Mucosa of rectum (tissue), 2 donors: ENCODE measurements around the gene DCAF15.

Experiments
- H3K27ac ChIP-seq, 2 donors: one replicate each; pipeline ENCODE4 v1.7.0; 2013; ENCODE audit warnings: inconsistent platforms in 2 of 2, low read depth in 2 of 2, low read length in 2 of 2
- H3K27me3 ChIP-seq, 2 donors: one replicate each; pipeline ENCODE4 v1.7.0; 2013; ENCODE audit warnings: low read length in 2 of 2; ENCODE audit not compliant: control insufficient read depth in 2 of 2, insufficient read depth in 2 of 2
- H3K36me3 ChIP-seq, 2 donors: one replicate each; pipeline ENCODE4 v1.7.0; 2013; ENCODE audit warnings: low read length in 2 of 2; ENCODE audit not compliant: control insufficient read depth in 2 of 2, insufficient read depth in 2 of 2
- H3K4me1 ChIP-seq, 2 donors: one replicate each; pipeline ENCODE4 v1.7.0; 2013; ENCODE audit warnings: low read length in 2 of 2, mild to moderate bottlenecking in 1 of 2; ENCODE audit not compliant: control insufficient read depth in 2 of 2, insufficient read depth in 2 of 2
- H3K4me3 ChIP-seq, 2 donors: one replicate each; pipeline ENCODE4 v1.7.0; 2013; ENCODE audit warnings: low read length in 2 of 2
- H3K9ac ChIP-seq, 2 donors: one replicate each; pipeline ENCODE4 v1.7.0; 2013; ENCODE audit warnings: low read length in 2 of 2, low read depth in 1 of 2, mild to moderate bottlenecking in 1 of 2
- H3K9me3 ChIP-seq, 2 donors: one replicate each; pipeline ENCODE4 v1.7.0; 2013; ENCODE audit warnings: low read length in 2 of 2; ENCODE audit not compliant: control insufficient read depth in 2 of 2
- donor health status: healthy.
- donor health status: Normal muscosa, but diverticular disease.

Gene DCAF15

DNA sequence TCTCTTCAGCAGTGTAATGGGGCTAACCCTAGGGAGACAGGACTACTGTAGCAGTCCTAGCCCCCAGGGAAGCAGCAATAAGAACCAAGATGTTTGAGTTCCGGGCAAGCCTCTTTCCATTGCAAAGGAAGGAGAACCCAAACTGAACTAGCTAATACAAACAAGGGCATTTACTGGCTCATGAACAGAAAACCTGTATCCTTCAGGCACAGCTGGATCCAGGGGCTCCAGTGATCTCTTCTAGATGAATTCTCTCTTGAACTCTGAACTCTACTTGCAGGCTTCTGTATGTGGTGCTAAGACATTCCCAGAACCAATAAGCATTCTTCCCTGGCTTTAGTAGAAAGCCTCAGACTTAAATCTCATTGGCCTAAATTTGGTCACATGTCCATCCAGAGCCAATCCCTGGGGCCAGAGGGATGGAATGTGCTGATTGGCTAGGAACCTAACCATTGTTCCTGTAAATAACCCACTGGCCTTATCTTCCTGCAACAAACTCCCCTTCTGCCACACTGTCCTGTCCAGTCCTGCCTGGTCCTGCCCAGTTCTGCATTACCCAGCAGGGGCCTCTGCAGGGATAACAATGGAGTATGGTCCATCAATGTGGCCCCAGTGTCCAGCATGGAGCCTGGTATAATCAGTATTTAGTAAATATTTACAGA, 10.2 kb upstream of the DCAF15 start:
- H3K27me3 ChIP-seq = no peaks in the 10 kb centered on the region
- H3K9me3 ChIP-seq = no peaks in the 10 kb centered on the region
- H3K27ac ChIP-seq = no peak overlapping the region
- H3K4me3 ChIP-seq = no peak overlapping the region
- no peaks in the 10 kb centered on the region for H3K36me3 ChIP-seq
- no peaks in the 10 kb centered on the region for H3K4me1 ChIP-seq
- no peak overlapping the region for H3K9ac ChIP-seq

DNA sequence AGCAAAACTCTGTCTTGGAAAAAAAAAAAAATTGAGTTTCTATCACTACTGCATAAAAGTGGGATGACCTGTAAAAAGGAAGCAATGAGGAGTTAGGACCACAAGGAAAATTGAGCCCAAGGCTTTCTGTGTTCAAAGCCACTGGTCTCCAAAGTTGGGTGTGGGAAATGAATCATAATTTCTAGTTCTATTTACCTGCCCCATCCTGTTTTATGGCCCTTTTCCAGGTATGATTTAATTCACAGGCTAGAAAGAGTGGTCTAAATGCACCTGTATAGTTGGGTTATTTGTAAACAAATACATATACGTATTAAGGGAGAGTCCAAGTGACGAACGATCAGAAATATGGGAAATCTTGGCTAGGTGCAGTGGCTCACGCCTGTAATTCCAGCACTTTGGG, 5.9 kb upstream of the DCAF15 start:
- no peaks in the 10 kb centered on the region for H3K27me3 ChIP-seq
- H3K27ac ChIP-seq = no peak overlapping the region
- no peak overlapping the region for H3K9ac ChIP-seq
- no peaks in the 10 kb centered on the region for H3K9me3 ChIP-seq
- no peaks in the 10 kb centered on the region for H3K4me1 ChIP-seq
- H3K4me3 ChIP-seq = no peak overlapping the region
- H3K36me3 ChIP-seq = no peaks in the 10 kb centered on the region

DNA sequence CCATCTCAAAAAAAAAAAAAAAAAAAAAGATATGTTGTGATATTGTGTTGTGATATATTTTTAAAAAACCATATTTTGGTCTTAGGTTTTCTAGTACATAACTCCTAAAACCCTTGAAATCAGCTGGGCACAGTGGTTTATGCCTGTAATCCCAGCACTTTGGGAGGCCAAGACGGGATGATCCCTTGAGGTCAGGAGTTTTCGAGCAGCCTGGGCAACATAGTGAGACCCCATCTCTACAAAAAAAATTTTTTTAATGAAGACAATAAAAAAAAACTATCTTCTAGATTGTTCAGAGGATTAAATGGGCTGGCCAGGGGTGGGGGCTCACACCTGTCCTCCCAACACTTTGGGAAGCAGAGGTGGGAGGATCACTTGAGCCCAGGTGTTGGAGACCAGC, 1.3 kb upstream of the DCAF15 start:
- Histone ChIP-seq H3K27me3 (no peaks in the 10 kb centered on the region), H3K4me1 (peaks cover 11% of the 10 kb centered on the region in 2 donors), H3K36me3 (peaks cover 12 to 13% of the 10 kb centered on the region in 2 donors), H3K27ac (no peak overlapping the region), H3K4me3 (no peak overlapping the region), H3K9ac (no peak overlapping the region), H3K9me3 (no peaks in the 10 kb centered on the region)

DNA sequence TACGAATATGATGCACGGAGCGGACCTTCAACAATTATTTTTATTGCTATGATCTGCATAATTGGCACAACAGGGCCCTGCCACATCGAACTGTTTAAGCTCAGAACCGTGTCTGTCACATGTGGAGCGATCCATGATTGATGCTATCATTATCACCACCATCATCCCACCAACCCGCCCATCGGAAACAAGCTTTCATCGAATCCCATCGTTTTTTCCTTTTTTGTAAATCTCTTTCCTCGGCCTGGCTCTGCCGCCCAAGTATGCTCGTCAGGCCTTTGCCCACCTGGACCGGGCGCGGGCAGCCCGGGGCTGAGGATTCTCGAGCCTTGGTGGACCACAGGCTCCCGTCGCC, 533 bp upstream of the DCAF15 start:
- no peak overlapping the region for H3K9ac ChIP-seq
- H3K4me3 ChIP-seq = peak overlapping the region; percentile 25 to 71

DNA sequence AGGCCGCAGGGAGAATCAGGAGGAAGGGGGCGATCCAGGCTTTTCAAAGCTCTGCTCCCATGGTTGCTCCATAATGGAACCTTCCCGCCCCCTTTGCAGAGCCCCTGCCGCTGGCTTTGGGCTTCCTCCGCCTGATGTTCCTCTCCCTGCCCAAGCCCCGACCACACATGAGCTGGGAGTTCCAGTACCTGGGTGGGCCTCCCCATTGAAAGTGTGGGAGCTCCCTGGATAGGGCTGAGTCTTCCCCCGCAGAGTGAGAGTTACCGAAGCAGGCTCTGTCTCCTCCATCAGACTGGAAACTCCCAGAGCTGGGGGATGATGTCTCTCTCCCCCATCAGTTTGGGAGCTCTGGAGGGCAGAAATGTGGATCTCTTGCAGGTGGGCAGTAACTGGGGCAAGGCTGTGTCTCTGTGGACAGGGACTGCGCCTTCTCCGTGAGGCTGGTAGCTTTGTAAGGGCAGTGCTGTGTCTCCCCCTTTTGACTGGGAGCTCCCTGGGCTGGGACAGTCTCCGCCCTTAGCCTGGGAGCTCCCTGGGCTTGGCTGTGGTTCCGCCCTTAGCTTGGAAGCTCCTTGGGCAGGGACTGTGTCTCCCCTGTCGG, 722 bp downstream of the DCAF15 start:
- Histone ChIP-seq H3K9me3 (no peaks in the 10 kb centered on the region), H3K9ac (peak overlapping the region; percentile 80 to 90), H3K36me3 (peaks cover 19 to 31% of the 10 kb centered on the region in 2 donors), H3K27me3 (no peaks in the 10 kb centered on the region), H3K4me1 (peaks cover 11% of the 10 kb centered on the region in 2 donors), H3K4me3 (peak overlapping the region; percentile 84 to 88), H3K27ac (peak overlapping the region; percentile 74 to 76)

More for the DNA sequence above, 533 bp upstream of the DCAF15 start:
- Histone ChIP-seq H3K27ac (no peak overlapping the region), H3K4me1 (peaks cover 11% of the 10 kb centered on the region in 2 donors), H3K27me3 (no peaks in the 10 kb centered on the region), H3K9me3 (no peaks in the 10 kb centered on the region), H3K36me3 (peaks cover 19% of the 10 kb centered on the region in 2 donors)

DNA sequence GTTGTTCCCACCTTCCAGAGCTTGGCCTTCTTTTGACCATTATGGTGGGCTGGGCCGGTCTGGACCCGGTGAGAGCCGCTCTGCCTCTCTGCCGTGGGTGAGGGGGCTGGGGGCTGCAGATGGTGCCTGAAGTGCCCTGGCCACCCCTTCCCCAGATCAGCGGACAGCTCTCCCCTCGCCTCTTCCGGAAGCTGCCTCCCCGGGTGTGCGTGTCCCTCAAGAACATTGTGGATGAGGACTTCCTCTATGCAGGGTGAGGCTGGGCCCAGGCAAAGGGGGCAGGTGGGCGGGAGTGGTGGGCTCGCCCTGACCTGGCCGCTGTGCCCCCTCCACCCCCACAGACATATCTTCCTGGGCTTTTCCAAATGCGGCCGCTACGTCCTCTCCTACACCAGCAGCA, 1.9 kb downstream of the DCAF15 start:
- no peak overlapping the region for H3K27ac ChIP-seq
- H3K9me3 ChIP-seq = no peaks in the 10 kb centered on the region
- no peak overlapping the region for H3K9ac ChIP-seq
- no peak overlapping the region for H3K4me3 ChIP-seq
- H3K4me1 ChIP-seq = peaks cover 11% of the 10 kb centered on the region in 2 donors
- H3K27me3 ChIP-seq = no peaks in the 10 kb centered on the region
- peaks cover 26 to 39% of the 10 kb centered on the region in 2 donors for H3K36me3 ChIP-seq

DNA sequence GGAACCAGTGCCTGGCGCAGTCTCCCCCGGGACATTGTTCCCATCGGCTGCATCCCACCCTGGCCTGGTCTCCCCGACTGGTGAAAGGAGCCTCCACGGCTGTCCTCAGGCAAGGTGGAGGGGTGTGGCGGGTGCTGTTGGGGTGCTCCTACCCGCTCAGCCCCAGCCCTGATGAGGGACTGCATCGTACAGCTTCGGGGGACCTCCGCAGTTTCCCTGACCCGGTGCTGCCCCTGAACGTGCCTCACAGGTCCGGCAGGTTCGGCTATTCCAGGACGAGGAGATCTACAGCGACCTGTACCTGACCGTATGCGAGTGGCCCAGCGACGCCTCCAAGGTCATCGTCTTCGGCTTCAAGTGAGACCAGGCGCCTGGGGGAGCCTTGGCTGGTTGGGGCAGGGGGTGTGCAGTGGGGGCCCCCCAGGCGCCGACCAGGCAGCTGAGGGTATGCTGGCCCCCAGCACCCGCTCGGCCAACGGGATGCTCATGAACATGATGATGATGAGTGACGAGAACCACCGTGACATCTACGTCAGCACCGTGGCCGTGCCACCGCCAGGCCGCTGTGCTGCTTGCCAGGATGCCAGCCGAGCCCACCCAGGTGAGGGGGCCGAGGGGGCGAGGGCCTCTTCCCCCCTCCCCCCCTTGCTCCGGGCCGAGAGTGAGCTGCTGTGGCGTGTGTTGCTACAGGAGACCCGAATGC, 3.5 kb downstream of the DCAF15 start:
- no peaks in the 10 kb centered on the region for H3K27me3 ChIP-seq
- no peak overlapping the region for H3K9ac ChIP-seq
- H3K27ac ChIP-seq = no peak overlapping the region
- H3K9me3 ChIP-seq = no peaks in the 10 kb centered on the region
- no peak overlapping the region for H3K4me3 ChIP-seq
- peaks cover 11% of the 10 kb centered on the region in 2 donors for H3K4me1 ChIP-seq
- H3K36me3 ChIP-seq = peaks cover 36 to 49% of the 10 kb centered on the region in 2 donors

DNA sequence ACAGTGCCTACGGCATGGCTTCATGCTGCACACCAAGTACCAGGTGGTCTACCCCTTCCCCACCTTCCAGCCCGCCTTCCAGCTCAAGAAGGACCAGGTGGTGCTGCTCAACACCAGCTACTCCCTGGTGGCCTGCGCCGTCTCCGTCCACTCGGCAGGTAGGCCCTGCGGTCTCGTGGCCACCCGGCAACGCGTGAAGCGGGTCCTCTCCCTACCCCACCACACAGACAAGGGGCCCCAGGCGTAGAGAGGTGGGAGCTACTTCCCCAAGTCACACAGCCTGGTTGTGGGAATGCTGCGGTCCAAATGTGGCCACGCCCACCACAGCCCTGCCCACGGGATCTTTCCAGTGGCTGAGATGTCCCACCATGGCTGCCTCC, 4.0 kb downstream of the DCAF15 start:
- no peaks in the 10 kb centered on the region for H3K9me3 ChIP-seq
- no peaks in the 10 kb centered on the region for H3K27me3 ChIP-seq
- no peak overlapping the region for H3K27ac ChIP-seq
- H3K9ac ChIP-seq = no peak overlapping the region
- H3K36me3 ChIP-seq = peaks cover 38 to 50% of the 10 kb centered on the region in 2 donors
- peaks cover 11% of the 10 kb centered on the region in 2 donors for H3K4me1 ChIP-seq
- H3K4me3 ChIP-seq = no peak overlapping the region

DNA sequence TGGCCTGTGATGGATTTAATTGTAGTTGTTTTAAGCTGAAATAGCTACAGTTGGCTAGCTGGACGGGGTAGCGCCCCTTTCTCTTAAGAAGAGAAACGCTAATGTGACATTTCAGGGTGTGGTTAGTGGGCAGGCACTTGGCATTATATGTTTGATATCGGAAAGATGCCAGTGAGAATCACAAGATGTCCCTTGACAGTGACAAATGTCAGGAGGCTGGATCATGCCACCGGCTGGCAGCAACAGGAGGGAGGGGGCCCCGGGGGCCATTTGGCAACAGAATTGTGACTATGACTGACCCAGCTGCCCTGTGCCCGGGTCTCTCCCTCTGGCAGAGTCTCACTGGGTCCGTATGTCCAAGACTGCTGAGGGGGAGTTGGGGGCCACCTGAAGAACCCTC, 4.7 kb downstream of the DCAF15 start:
- Histone ChIP-seq H3K9me3 (no peaks in the 10 kb centered on the region), H3K27ac (no peak overlapping the region), H3K4me3 (no peak overlapping the region), H3K4me1 (peaks cover 9 to 11% of the 10 kb centered on the region in 2 donors), H3K9ac (no peak overlapping the region), H3K27me3 (no peaks in the 10 kb centered on the region), H3K36me3 (peaks cover 38 to 50% of the 10 kb centered on the region in 2 donors)

DNA sequence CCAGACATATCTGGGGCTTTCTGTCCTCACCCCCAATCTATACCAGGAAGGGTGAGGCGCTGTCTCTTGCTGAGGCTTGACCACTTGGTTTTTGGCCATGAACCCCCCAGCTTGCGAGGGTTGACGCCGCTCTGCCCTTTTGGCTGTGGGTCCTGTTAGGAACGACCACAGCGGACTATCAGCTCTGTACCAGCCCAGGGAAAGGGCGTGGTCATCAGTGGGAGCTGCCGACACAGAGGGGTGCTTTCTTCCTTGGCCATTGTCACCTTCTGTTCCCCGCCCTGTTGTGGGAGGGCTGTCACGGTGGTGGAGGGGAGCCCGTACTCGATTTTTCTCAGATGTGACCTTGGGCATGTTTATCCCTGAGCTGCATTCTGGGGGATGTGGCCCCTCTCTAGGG, 5.7 kb downstream of the DCAF15 start:
- no peak overlapping the region for H3K4me3 ChIP-seq
- H3K36me3 ChIP-seq = peaks cover 38 to 50% of the 10 kb centered on the region in 2 donors
- no peaks in the 10 kb centered on the region for H3K27me3 ChIP-seq
- peaks cover 8 to 9% of the 10 kb centered on the region in 2 donors for H3K4me1 ChIP-seq
- H3K27ac ChIP-seq = no peak overlapping the region
- H3K9ac ChIP-seq = no peak overlapping the region
- H3K9me3 ChIP-seq = no peaks in the 10 kb centered on the region
